ENCODE results near the gene CCDC70.

The CCDC70 gene

DNA sequence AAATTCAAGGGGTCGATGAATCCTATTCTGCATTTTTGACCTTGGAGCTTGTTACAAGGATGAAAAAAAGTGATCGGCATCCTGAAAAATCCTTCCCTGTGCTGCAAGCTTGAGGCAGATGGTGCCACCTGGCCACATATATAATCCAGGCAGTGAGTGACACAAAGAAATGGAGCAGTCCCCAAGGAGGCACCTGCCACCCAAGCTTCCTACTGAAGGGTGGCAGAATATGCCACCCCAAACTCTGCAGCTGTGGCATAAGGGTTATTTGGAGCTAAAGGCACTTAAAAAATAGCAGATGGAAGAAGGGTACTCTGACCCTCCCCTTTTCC lies 32.2 kb upstream of the CCDC70 start:
- TF ChIP-seq, protein P1, sequence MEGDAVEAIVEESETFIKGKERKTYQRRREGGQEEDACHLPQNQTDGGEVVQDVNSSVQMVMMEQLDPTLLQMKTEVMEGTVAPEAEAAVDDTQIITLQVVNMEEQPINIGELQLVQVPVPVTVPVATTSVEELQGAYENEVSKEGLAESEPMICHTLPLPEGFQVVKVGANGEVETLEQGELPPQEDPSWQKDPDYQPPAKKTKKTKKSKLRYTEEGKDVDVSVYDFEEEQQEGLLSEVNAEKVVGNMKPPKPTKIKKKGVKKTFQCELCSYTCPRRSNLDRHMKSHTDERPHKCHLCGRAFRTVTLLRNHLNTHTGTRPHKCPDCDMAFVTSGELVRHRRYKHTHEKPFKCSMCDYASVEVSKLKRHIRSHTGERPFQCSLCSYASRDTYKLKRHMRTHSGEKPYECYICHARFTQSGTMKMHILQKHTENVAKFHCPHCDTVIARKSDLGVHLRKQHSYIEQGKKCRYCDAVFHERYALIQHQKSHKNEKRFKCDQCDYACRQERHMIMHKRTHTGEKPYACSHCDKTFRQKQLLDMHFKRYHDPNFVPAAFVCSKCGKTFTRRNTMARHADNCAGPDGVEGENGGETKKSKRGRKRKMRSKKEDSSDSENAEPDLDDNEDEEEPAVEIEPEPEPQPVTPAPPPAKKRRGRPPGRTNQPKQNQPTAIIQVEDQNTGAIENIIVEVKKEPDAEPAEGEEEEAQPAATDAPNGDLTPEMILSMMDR (IDR thresholded peaks at IDR 0.05; ENCODE audit: insufficient read depth, missing control alignments) = no peak
- FAIRE-seq = peak; percentile 73
- DNase-seq (ENCODE audit: insufficient read length, low spot score) = no peak

DNA sequence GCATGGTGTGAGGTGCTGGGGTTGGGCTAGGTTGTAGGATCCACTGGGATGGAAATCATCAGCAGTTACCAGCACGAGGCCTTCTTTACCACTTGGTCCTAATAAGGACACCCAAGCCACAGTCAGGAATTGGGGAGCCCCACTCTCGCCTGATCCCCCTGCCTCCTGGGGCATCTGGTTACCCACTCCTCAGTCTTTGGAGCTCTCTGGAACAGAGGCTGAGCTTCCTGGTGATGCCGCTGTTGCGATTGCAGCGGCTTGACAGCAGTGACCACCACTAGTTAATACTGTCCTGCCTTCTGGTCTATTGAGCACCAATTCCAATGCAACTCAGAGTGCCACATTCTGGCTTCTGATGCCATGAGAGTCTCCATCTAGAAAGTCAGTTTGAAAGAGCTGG lies 30.2 kb upstream of the CCDC70 start:
- DNase-seq (ENCODE audit: insufficient read length, low spot score) (no peak), FAIRE-seq (no peak)
- TF ChIP-seq, protein P1 (IDR thresholded peaks at IDR 0.05; ENCODE audit: insufficient read depth, missing control alignments) = no peak

DNA sequence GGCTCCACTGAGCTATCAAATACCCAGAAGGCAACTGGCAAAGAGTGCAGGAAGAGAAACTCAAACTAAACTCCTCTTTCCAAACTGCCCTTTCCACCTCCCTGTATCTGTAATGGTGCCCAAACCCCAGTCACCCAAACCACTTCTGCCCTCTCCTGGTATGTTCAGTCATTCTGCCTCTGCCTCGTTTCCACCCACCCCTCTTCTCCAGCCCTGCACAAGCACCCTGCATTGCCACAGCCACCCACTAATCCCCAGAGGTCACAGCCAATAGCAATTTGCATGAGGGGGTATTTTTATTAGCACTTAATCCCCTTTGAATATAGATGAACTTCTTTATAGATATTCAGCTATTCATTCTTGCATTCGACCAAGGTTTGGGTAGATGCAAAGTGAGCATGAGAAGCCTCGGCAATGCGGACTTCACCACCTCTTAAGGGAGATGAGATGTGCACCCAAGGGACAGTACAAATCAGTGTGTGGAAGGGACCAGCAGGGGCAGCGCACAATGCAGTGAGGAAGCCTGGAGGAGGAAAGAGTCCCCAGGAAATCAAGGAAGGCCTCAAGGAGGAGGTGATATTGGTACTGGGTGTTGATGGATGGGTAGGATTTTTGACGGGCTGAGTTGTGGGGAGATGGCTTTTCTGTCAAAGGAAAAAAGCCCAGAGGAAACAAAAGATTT lies 29.2 kb upstream of the CCDC70 start:
- no peak for DNase-seq (ENCODE audit: insufficient read length, low spot score)
- FAIRE-seq = no peak
- TF ChIP-seq, protein P1 (IDR thresholded peaks at IDR 0.05; ENCODE audit: insufficient read depth, missing control alignments) = peak; percentile 38

DNA sequence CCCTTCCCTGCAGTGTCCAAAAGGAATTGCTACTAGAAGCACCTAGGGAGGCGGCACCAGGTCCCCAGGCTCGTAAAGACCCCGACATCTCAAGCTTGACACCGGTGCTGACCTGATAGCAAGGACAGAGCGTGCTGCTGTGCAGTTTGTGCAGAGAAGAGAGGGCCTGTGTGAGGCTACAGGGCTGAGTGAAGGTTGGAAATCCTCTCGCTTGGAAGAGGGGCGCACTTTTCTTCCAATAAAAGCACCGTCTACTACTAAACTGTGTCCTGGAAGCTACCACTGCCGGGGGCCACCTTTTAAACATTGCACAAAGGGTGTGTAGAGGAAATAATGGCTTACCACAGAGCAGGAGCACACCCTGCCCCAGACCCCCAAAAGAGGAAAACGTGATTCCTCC lies 27.8 kb upstream of the CCDC70 start:
- FAIRE-seq (no peak), DNase-seq (ENCODE audit: insufficient read length, low spot score) (no peak)
- TF ChIP-seq, protein P1 (IDR thresholded peaks at IDR 0.05; ENCODE audit: insufficient read depth, missing control alignments) = no peak

DNA sequence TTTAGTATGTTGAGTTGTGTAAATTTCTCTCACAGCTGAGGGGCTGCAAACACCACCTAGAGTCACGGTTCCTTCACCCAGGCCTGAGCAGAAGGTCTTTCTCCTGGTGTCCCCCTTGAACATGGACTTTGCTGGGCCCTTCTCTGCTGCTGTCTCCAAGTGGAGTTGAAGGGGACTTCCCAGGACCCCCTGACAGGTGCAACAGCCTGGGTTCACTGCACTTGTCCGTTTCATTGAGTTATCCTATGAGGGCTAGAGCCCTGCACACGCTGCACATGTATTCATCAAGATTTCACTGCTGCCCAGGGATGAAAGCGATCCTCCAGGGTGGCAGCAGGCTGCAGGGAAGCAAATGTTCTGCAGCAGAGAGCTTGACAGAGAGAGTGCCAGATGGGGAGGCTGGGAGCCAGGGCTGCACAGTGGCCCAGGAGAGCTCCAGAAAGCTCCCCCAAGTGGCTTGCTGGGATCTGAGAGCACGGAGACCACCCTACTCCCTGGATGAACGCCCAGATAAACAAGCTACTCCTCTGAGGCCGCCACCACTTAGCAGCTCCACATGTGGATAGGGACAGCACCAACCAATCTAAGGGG lies 27.1 kb upstream of the CCDC70 start:
- TF ChIP-seq, protein P1 (IDR thresholded peaks at IDR 0.05; ENCODE audit: insufficient read depth, missing control alignments) = no peak
- FAIRE-seq = no peak
- no peak for DNase-seq (ENCODE audit: insufficient read length, low spot score)

DNA sequence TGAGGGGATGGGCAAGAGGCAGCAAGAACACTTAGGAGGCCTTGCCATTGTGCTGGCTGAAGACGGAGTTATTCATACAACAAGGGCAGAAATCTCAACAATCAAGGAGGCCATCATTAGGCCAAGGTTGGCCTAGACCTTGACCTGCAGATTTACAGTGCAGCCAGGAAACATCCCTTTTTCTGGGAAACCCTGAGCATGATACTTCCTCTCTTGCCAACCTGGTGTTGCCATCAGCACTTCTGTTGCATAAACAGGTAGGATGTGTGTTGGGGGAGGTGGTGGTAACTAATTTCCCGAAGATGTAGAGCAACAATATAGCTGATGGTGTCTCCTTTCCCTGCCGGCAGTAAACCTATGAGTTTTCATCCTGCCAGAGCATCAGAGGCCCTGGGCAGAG lies 24.8 kb upstream of the CCDC70 start:
- DNase-seq (ENCODE audit: insufficient read length, low spot score) = no peak
- FAIRE-seq = no peak
- TF ChIP-seq, protein P1 (IDR thresholded peaks at IDR 0.05; ENCODE audit: insufficient read depth, missing control alignments) = no peak

DNA sequence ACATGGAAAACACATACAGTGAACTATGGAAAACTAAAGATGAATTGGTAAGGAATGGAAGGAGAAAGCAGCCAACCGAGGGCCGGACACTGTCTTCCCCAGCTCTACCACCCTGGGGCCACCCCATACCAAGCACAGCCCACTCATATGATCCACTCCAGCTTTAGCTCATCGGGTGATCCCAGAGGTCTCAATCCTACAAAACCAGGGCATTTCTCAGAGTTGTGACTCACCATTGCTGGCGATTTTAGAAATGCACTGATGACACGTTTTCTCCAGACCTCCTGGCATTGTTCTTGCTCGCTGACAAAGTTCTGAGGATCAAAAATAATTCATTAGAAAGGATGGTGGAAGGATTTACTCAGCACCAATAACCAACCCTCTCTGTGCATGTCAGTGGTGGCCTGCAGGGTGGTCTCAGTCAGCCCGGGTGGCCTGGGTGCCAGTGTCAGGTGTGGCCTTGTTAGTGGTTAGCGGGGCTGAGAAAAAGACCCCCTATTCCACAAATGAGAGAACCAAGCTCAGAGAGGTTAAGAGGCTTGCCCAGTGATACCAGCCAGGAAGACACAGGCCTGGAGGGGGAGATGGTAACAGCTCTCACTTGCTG lies 23.4 kb upstream of the CCDC70 start:
- DNase-seq (ENCODE audit: insufficient read length, low spot score) (no peak), FAIRE-seq (no peak)
- TF ChIP-seq, protein P1 (IDR thresholded peaks at IDR 0.05; ENCODE audit: insufficient read depth, missing control alignments) = no peak

Measured in D721Med (cell line).